Neural crest cell (in vitro differentiated cells): ENCODE measurements around the gene PLXNC1. TPM values are rescaled to one million over a fixed set of nuclear protein-coding genes. Genes with fewer than 3 reads are reported as not detected.

Source experiments
- DNase-seq: peaks from one replicate; pipeline ENCODE4 v3.0.0; 2021; ENCODE audit warnings: low read depth, mixed read lengths, low spot score
- H3K27ac Mint-ChIP-seq: one replicate; pipeline ENCODE4 v1.8.0; 2021; ENCODE audit warnings: mild to moderate bottlenecking, mixed read lengths; ENCODE audit not compliant: unreplicated experiment
- H3K27me3 Mint-ChIP-seq: 2 replicates; pipeline ENCODE4 v1.8.0; 2021; ENCODE audit warnings: low read depth, mild to moderate bottlenecking, mixed read lengths
- H3K36me3 Mint-ChIP-seq: 2 replicates; pipeline ENCODE4 v1.8.0; 2021; ENCODE audit warnings: low read depth, mild to moderate bottlenecking, mixed read lengths
- H3K4me1 Mint-ChIP-seq: 2 replicates; pipeline ENCODE4 v1.8.0; 2021; ENCODE audit warnings: mixed read lengths
- H3K4me3 Mint-ChIP-seq: one replicate; pipeline ENCODE4 v1.8.0; 2021; ENCODE audit warnings: mild to moderate bottlenecking, mixed read lengths
- H3K9me3 Mint-ChIP-seq: 2 replicates; pipeline ENCODE4 v1.8.0; 2021; ENCODE audit warnings: mixed read lengths
- CTCF ChIP-seq: fragments of 200-600 bp; sonication (generic); conservative IDR thresholded peaks from 2 replicates; pipeline ENCODE4 v1.5.0; 2021; ENCODE audit warnings: antibody characterized with exemption, mild to moderate bottlenecking
- total RNA-seq: library from RNA; stranded (reverse); gene quantifications from 2 replicates; pipeline ENCODE4 v1.2.1, GENCODE V29; 2021

The PLXNC1 gene
- total RNA-seq, 1 donor from 2014 or later, result 5.8 TPM

GRCh38 chr12:94187361-94187760, 39.0 kb downstream of the PLXNC1 start:
- no peak overlapping the region for H3K27ac Mint-ChIP-seq
- no peak for TF ChIP-seq CTCF
- peaks cover 3% of the 10 kb centered on the region for H3K4me1 Mint-ChIP-seq
- no peak for DNase-seq
- no peaks in the 10 kb centered on the region for H3K9me3 Mint-ChIP-seq
- H3K4me3 Mint-ChIP-seq, result no peak overlapping the region
- peaks cover 6% of the 10 kb centered on the region for H3K36me3 Mint-ChIP-seq
- no peaks in the 10 kb centered on the region for H3K27me3 Mint-ChIP-seq

- peaks cover 10% of the 10 kb centered on the region for H3K36me3 Mint-ChIP-seq
- peaks cover under 1% of the 10 kb centered on the region for H3K4me1 Mint-ChIP-seq
- no peak for DNase-seq
These were observed 42.2 kb downstream of the PLXNC1 start for GRCh38 chr12:94190623-94191022.

GRCh38 chr12:94191023-94191422, 42.6 kb downstream of the PLXNC1 start:
- H3K9me3 Mint-ChIP-seq, result no peaks in the 10 kb centered on the region
- no peak overlapping the region for H3K4me3 Mint-ChIP-seq
- no peak for TF ChIP-seq CTCF
- no peaks in the 10 kb centered on the region for H3K27me3 Mint-ChIP-seq
- peaks cover 10% of the 10 kb centered on the region for H3K36me3 Mint-ChIP-seq
- no peaks in the 10 kb centered on the region for H3K4me1 Mint-ChIP-seq
- no peak for DNase-seq
- no peak overlapping the region for H3K27ac Mint-ChIP-seq

More at GRCh38 chr12:94190623-94191022, 42.2 kb downstream of the PLXNC1 start:
- Mint-ChIP-seq H3K9me3 (no peaks in the 10 kb centered on the region), H3K27ac (no peak overlapping the region), H3K27me3 (no peaks in the 10 kb centered on the region), H3K4me3 (no peak overlapping the region)
- TF ChIP-seq CTCF, result no peak

GRCh38 chr12:94191811-94192210, 43.4 kb downstream of the PLXNC1 start:
- no peak for DNase-seq
- peaks cover 10% of the 10 kb centered on the region for H3K36me3 Mint-ChIP-seq
- no peak overlapping the region for H3K27ac Mint-ChIP-seq
- no peaks in the 10 kb centered on the region for H3K27me3 Mint-ChIP-seq
- no peaks in the 10 kb centered on the region for H3K9me3 Mint-ChIP-seq
- no peaks in the 10 kb centered on the region for H3K4me1 Mint-ChIP-seq
- H3K4me3 Mint-ChIP-seq, result no peak overlapping the region
- no peak for TF ChIP-seq CTCF

GRCh38 chr12:94192506-94192905, 44.1 kb downstream of the PLXNC1 start:
- H3K4me1 Mint-ChIP-seq, result no peaks in the 10 kb centered on the region
- DNase-seq, result no peak
- H3K36me3 Mint-ChIP-seq, result peaks cover 10% of the 10 kb centered on the region
- no peaks in the 10 kb centered on the region for H3K9me3 Mint-ChIP-seq
- no peaks in the 10 kb centered on the region for H3K27me3 Mint-ChIP-seq
- H3K4me3 Mint-ChIP-seq, result no peak overlapping the region
- no peak for TF ChIP-seq CTCF
- no peak overlapping the region for H3K27ac Mint-ChIP-seq

- H3K9me3 Mint-ChIP-seq, result no peaks in the 10 kb centered on the region
- no peak for DNase-seq
- no peaks in the 10 kb centered on the region for H3K27me3 Mint-ChIP-seq
- H3K4me1 Mint-ChIP-seq, result no peaks in the 10 kb centered on the region
- peaks cover 10% of the 10 kb centered on the region for H3K36me3 Mint-ChIP-seq
- H3K27ac Mint-ChIP-seq, result no peak overlapping the region
- no peak for TF ChIP-seq CTCF
- H3K4me3 Mint-ChIP-seq, result no peak overlapping the region
These were observed 44.8 kb downstream of the PLXNC1 start for GRCh38 chr12:94193168-94193567.
